GM23338 (cell line): ENCODE data around the gene ZNF524. TPM values are rescaled to one million over a fixed set of nuclear protein-coding genes. Genes with fewer than 3 reads are reported as not detected.

Experiments used
- ATAC-seq: fragments of 200-7000 bp; cut with Tn5 transposase; 3 replicates; pipeline ENCODE4 v1.9.1; 2020
- DNase-seq: peaks from one replicate; pipeline ENCODE4 v3.0.0-alpha.2; 2015; ENCODE audit warnings: low spot score
- H2AFZ ChIP-seq: fragments of 200-600 bp; sonication (generic); 2 replicates; pipeline ENCODE4 v1.8.0; 2016; ENCODE audit warnings: antibody characterized with exemption, mild to moderate bottlenecking, moderate library complexity
- H3F3A ChIP-seq: fragments of 200-600 bp; sonication (generic); replicated peaks from 2 replicates; pipeline ENCODE4 v1.8.0; 2017; ENCODE audit warnings: antibody characterized with exemption, mixed run types, low read depth
- H3K27ac ChIP-seq: fragments of 200-600 bp; sonication (generic); 2 replicates; pipeline ENCODE4 v1.6.1; 2016; ENCODE audit warnings: low read depth
- H3K27me3 ChIP-seq: fragments of 200-600 bp; sonication (generic); 2 replicates; pipeline ENCODE4 v1.8.0; 2016; ENCODE audit warnings: mild to moderate bottlenecking, mixed run types, moderate library complexity; ENCODE audit not compliant: insufficient read depth
- H3K36me3 ChIP-seq: fragments of 200-600 bp; sonication (generic); 2 replicates; pipeline ENCODE4 v1.8.0; 2016; ENCODE audit warnings: mild to moderate bottlenecking; ENCODE audit not compliant: insufficient read depth
- H3K4me1 ChIP-seq: fragments of 200-600 bp; sonication (generic); 2 replicates; pipeline ENCODE4 v1.8.0; 2016; ENCODE audit warnings: mild to moderate bottlenecking, moderate library complexity; ENCODE audit not compliant: insufficient read depth
- H3K4me2 ChIP-seq: fragments of 200-600 bp; sonication (generic); 2 replicates; pipeline ENCODE4 v1.7.1; 2017; ENCODE audit warnings: mixed run types
- H3K4me3 ChIP-seq: fragments of 200-600 bp; sonication (generic); 2 replicates; pipeline ENCODE4 v1.6.1; 2016; ENCODE audit warnings: mixed run types
- H3K79me2 ChIP-seq: fragments of 200-600 bp; sonication (generic); replicated peaks from 2 replicates; pipeline ENCODE4 v1.8.0; 2017; ENCODE audit warnings: mild to moderate bottlenecking; ENCODE audit not compliant: insufficient read depth
- H3K9me2 ChIP-seq: fragments of 200-600 bp; sonication (generic); 2 replicates; pipeline ENCODE4 v1.8.0; 2017; ENCODE audit not compliant: insufficient read depth
- H4K20me1 ChIP-seq: fragments of 200-600 bp; sonication (generic); replicated peaks from 2 replicates; pipeline ENCODE4 v1.8.0; 2017; ENCODE audit warnings: mild to moderate bottlenecking; ENCODE audit not compliant: insufficient read depth
- H3K27ac Mint-ChIP-seq: 2 replicates; pipeline ENCODE4 v1.8.0; 2020; ENCODE audit warnings: inconsistent platforms, mild to moderate bottlenecking, moderate library complexity, mixed read lengths
- H3K27me3 Mint-ChIP-seq: 3 replicates; pipeline ENCODE4 v1.8.0; 2022; ENCODE audit warnings: low read depth, mild to moderate bottlenecking, moderate library complexity, mixed read lengths, inconsistent platforms; ENCODE audit not compliant: insufficient read depth, poor library complexity
- H3K36me3 Mint-ChIP-seq: 3 replicates; pipeline ENCODE4 v1.8.0; 2021; ENCODE audit warnings: low read depth, mild to moderate bottlenecking, inconsistent platforms, moderate library complexity, mixed read lengths
- H3K4me1 Mint-ChIP-seq: 3 replicates; pipeline ENCODE4 v1.8.0; 2020; ENCODE audit warnings: mild to moderate bottlenecking, inconsistent platforms, mixed read lengths
- H3K4me3 Mint-ChIP-seq: 3 replicates; pipeline ENCODE4 v1.8.0; 2021; ENCODE audit warnings: moderate library complexity, mild to moderate bottlenecking, inconsistent platforms, mixed read lengths
- H3K9me3 Mint-ChIP-seq: 3 replicates; pipeline ENCODE4 v1.8.0; 2020; ENCODE audit warnings: moderate library complexity, mild to moderate bottlenecking, inconsistent platforms, mixed read lengths
- EZH2 ChIP-seq: fragments of 200-600 bp; sonication (generic); IDR thresholded peaks from one replicate; pipeline ENCODE4 v1.8.0; 2017; ENCODE audit warnings: antibody characterized with exemption, mild to moderate bottlenecking, low read depth; ENCODE audit not compliant: unreplicated experiment
- EZH2phosphoT487 ChIP-seq: fragments of 200-600 bp; sonication (generic); IDR thresholded peaks from one replicate; pipeline ENCODE4 v1.8.1; 2018; ENCODE audit warnings: antibody characterized with exemption; ENCODE audit not compliant: unreplicated experiment
- JUNB ChIP-seq: IDR thresholded peaks from one replicate; pipeline ENCODE4 v1.6.1; 2016; ENCODE audit warnings: antibody characterized with exemption; ENCODE audit not compliant: unreplicated experiment
- NANOG ChIP-seq: IDR thresholded peaks from 2 replicates; pipeline ENCODE4 v1.6.1; 2016; ENCODE audit warnings: antibody characterized with exemption, borderline replicate concordance
- POLR2AphosphoS5 ChIP-seq: IDR thresholded peaks from 2 replicates; pipeline ENCODE4 v1.6.1; 2016; ENCODE audit warnings: antibody characterized with exemption, low read depth
- STAT1 ChIP-seq: IDR thresholded peaks from one replicate; pipeline ENCODE4 v1.6.1; 2016; ENCODE audit warnings: antibody characterized with exemption; ENCODE audit not compliant: unreplicated experiment
- ZNF114 ChIP-seq: fragments of 250-450 bp; sonication (Bioruptor Pico); IDR thresholded peaks from 2 replicates; pipeline ENCODE4 v1.5.0; 2020; ENCODE audit warnings: mild to moderate bottlenecking, moderate library complexity
- ZNF462 ChIP-seq: fragments of 250-450 bp; sonication (Bioruptor Pico); IDR thresholded peaks from 2 replicates; pipeline ENCODE4 v1.5.0; 2020; ENCODE audit warnings: mild to moderate bottlenecking, moderate library complexity
- polyA plus RNA-seq: library from polyadenylated mRNA; unstranded; fragments of >200 nt; fragmentation: Nextera tagmentation; extraction: Ambion mirVana; gene quantifications from 2 replicates; pipeline ENCODE4 v1.2.1, GENCODE V29; 2016
- total RNA-seq: library from RNA; depleted of rRNA; stranded (reverse); fragments of >200 nt; shearing (Covaris generic); gene quantifications from 2 replicates; pipeline ENCODE4 v1.2.3, GENCODE V29; 2014

Gene ZNF524
- total and polyA plus RNA-seq, 2 experiments from 2014 or later: 6.0 to 8.3 TPM

GRCh38 chr19:55600662-55601028 is 557 bp downstream of the ZNF524 start:
- DNase-seq: no peak
- Histone ChIP-seq H3K4me3 (peak overlapping the region; percentile 58), H3K4me1 (peaks cover 18% of the 10 kb centered on the region), H2AFZ (no peak overlapping the region), H3K4me2 (peak overlapping the region; percentile 95), H3K9me2 (no peaks in the 10 kb centered on the region), H3F3A (peaks cover 15% of the 10 kb centered on the region), H3K27ac (no peak overlapping the region; the same call in 1 of the 2 replicates), H4K20me1 (no peaks in the 10 kb centered on the region), H3K27me3 (no peaks in the 10 kb centered on the region), H3K36me3 (0 out of 2 replicates have a peak, but pooled peaks cover 3% of the 10 kb centered on the region), H3K79me2 (no peaks in the 10 kb centered on the region; the same call in 1 of the 2 replicates)
- TF ChIP-seq POLR2AphosphoS5 (peak; percentile 67; the same call in 1 of the 2 replicates), NANOG (no peak)
- H3K4me3 Mint-ChIP-seq: peak overlapping the region; percentile 74
- H3K36me3 Mint-ChIP-seq: peaks cover 19% of the 10 kb centered on the region
- H3K27ac Mint-ChIP-seq: 0 out of 2 replicates have a peak overlapping the region, but pooled peaks have one; percentile 31
- H3K27me3 Mint-ChIP-seq: peaks cover 30% of the 10 kb centered on the region
- H3K4me1 Mint-ChIP-seq: peaks cover 30% of the 10 kb centered on the region
- H3K9me3 Mint-ChIP-seq: peaks cover 6% of the 10 kb centered on the region
- no peak for ATAC-seq

- Mint-ChIP-seq H3K27me3 (peaks cover 34% of the 10 kb centered on the region), H3K27ac (no peak overlapping the region; the same call in 1 of the 2 replicates), H3K4me1 (peaks cover 30% of the 10 kb centered on the region), H3K36me3 (peaks cover 15% of the 10 kb centered on the region), H3K9me3 (peaks cover 6% of the 10 kb centered on the region), H3K4me3 (peak overlapping the region; percentile 74)
- H2AFZ ChIP-seq: no peak overlapping the region
- H3K27ac ChIP-seq: no peak overlapping the region; the same call in 1 of the 2 replicates
- H3K4me2 ChIP-seq: peak overlapping the region; percentile 95
- no peaks in the 10 kb centered on the region; the same call in 1 of the 2 replicates for H3K79me2 ChIP-seq
- no peaks in the 10 kb centered on the region for H3K9me2 ChIP-seq
- peaks cover 18% of the 10 kb centered on the region for H3K4me1 ChIP-seq
- H3K27me3 ChIP-seq: no peaks in the 10 kb centered on the region
- TF ChIP-seq JUNB (no peak), EZH2phosphoT487 (no peak), EZH2 (no peak)
- ATAC-seq (no peak), DNase-seq (no peak)
- H3K4me3 ChIP-seq: peak overlapping the region; percentile 58
- H4K20me1 ChIP-seq: no peaks in the 10 kb centered on the region
- H3K36me3 ChIP-seq: no peaks in the 10 kb centered on the region
- peaks cover 20% of the 10 kb centered on the region for H3F3A ChIP-seq
Observed at GRCh38 chr19:55601084-55601483, 996 bp downstream of the ZNF524 start.

GRCh38 chr19:55602104-55603001 is 2.3 kb downstream of the ZNF524 start:
- Mint-ChIP-seq H3K4me1 (peaks cover 40% of the 10 kb centered on the region), H3K27ac (no peak overlapping the region)
- TF ChIP-seq EZH2: no peak
- no peak for TF ChIP-seq NANOG
- TF ChIP-seq ZNF114 (CRISPR knock-in tag): no peak
- no peak for TF ChIP-seq ZNF462 (CRISPR knock-in tag)
- no peak for TF ChIP-seq STAT1

More at GRCh38 chr19:55602104-55603001, 2.3 kb downstream of the ZNF524 start:
- Mint-ChIP-seq H3K27me3 (peaks cover 41% of the 10 kb centered on the region), H3K36me3 (peaks cover 12% of the 10 kb centered on the region), H3K9me3 (peaks cover 6% of the 10 kb centered on the region), H3K4me3 (no peak overlapping the region)
- Histone ChIP-seq H4K20me1 (peaks cover 4% of the 10 kb centered on the region; the same call in 1 of the 2 replicates), H3F3A (peaks cover 22% of the 10 kb centered on the region), H3K36me3 (no peaks in the 10 kb centered on the region), H3K4me1 (peaks cover 22% of the 10 kb centered on the region), H3K27ac (no peak overlapping the region), H3K27me3 (no peaks in the 10 kb centered on the region), H3K4me3 (no peak overlapping the region), H3K9me2 (no peaks in the 10 kb centered on the region), H2AFZ (no peak overlapping the region), H3K79me2 (peaks cover 9% of the 10 kb centered on the region), H3K4me2 (no peak overlapping the region)
- DNase-seq (no peak), ATAC-seq (no peak)
